SK-N-SH treated with all-trans-retinoic acid at 6 μM for 48 hours (cell line): ENCODE data around the gene MOV10L1.

ENCODE experiments used
- ATAC-seq: fragments of 200-7000 bp; cut with Tn5 transposase; 3 replicates; pipeline ENCODE4 v1.9.1; 2020; ENCODE audit warnings: mild to moderate bottlenecking, moderate library complexity
- ARNTL ChIP-seq: fragments of 450-650 bp; formaldehyde crosslinking; IDR thresholded peaks from 2 replicates; pipeline ENCODE4 v1.5.0; 2020; ENCODE audit warnings: low read depth, mild to moderate bottlenecking, moderate library complexity, borderline replicate concordance
- BACH2 ChIP-seq: fragments of 250-450 bp; sonication (Bioruptor Pico); IDR thresholded peaks from 2 replicates; pipeline ENCODE4 v1.9.0; 2021; ENCODE audit warnings: mild to moderate bottlenecking, borderline replicate concordance
- CSDC2 ChIP-seq: fragments of 250-450 bp; sonication (Bioruptor Pico); IDR thresholded peaks from 2 replicates; pipeline ENCODE4 v1.5.0; 2020; ENCODE audit warnings: mild to moderate bottlenecking, moderate library complexity
- GLIS3 ChIP-seq: fragments of 250-450 bp; sonication (Bioruptor Pico); IDR thresholded peaks from 2 replicates; pipeline ENCODE4 v1.5.0; 2020; ENCODE audit warnings: mild to moderate bottlenecking, moderate library complexity
- ISL1 ChIP-seq: fragments of 250-450 bp; sonication (Bioruptor Pico); IDR thresholded peaks from 2 replicates; pipeline ENCODE4 v2.1.2; 2022; ENCODE audit warnings: mild to moderate bottlenecking, moderate library complexity
- OSR1 ChIP-seq: fragments of 250-450 bp; sonication (Bioruptor Pico); IDR thresholded peaks from 2 replicates; pipeline ENCODE4 v1.8.0; 2022; ENCODE audit warnings: moderate library complexity, mild to moderate bottlenecking, inconsistent platforms
- PPARA ChIP-seq: fragments of 250-450 bp; sonication (Bioruptor Pico); IDR thresholded peaks from 2 replicates; pipeline ENCODE4 v1.5.0; 2020; ENCODE audit warnings: mild to moderate bottlenecking, borderline replicate concordance
- RARB ChIP-seq: fragments of 250-450 bp; sonication (Bioruptor Pico); IDR thresholded peaks from 2 replicates; pipeline ENCODE4 v1.8.0; 2021; ENCODE audit warnings: mild to moderate bottlenecking, moderate library complexity
- SNAI2 ChIP-seq: fragments of 250-450 bp; sonication (Bioruptor Pico); IDR thresholded peaks from 2 replicates; pipeline ENCODE4 v1.5.0; 2020; ENCODE audit warnings: mild to moderate bottlenecking, moderate library complexity
- TCF4 ChIP-seq: fragments of 250-450 bp; sonication (Bioruptor Pico); IDR thresholded peaks from 2 replicates; pipeline ENCODE4 v1.8.0; 2021; ENCODE audit warnings: mild to moderate bottlenecking, moderate library complexity, borderline replicate concordance
- TOX ChIP-seq: fragments of 250-450 bp; sonication (Bioruptor Pico); IDR thresholded peaks from 2 replicates; pipeline ENCODE4 v1.8.0; 2021; ENCODE audit warnings: mild to moderate bottlenecking, moderate library complexity, borderline replicate concordance
- ZC3H10 ChIP-seq: fragments of 250-450 bp; sonication (Bioruptor Pico); IDR thresholded peaks from 2 replicates; pipeline ENCODE4 v1.5.1; 2021; ENCODE audit warnings: mild to moderate bottlenecking, moderate library complexity
- ZFP3 ChIP-seq: fragments of 250-450 bp; sonication (Bioruptor Pico); IDR thresholded peaks from 2 replicates; pipeline ENCODE4 v1.5.0; 2020; ENCODE audit warnings: mild to moderate bottlenecking, moderate library complexity
- ZNF565 ChIP-seq: fragments of 450-650 bp; formaldehyde crosslinking; conservative IDR thresholded peaks from 2 replicates; pipeline ENCODE4 v1.5.0; 2020; ENCODE audit warnings: low read depth, mild to moderate bottlenecking, moderate library complexity
- ZNF70 ChIP-seq: fragments of 450-650 bp; formaldehyde crosslinking; IDR thresholded peaks from 2 replicates; pipeline ENCODE4 v1.5.0; 2020; ENCODE audit warnings: mild to moderate bottlenecking, moderate library complexity
- ZNF8 ChIP-seq: fragments of 450-650 bp; formaldehyde crosslinking; IDR thresholded peaks from 2 replicates; pipeline ENCODE4 v1.5.0; 2020; ENCODE audit warnings: mild to moderate bottlenecking, moderate library complexity
- TF ChIP-seq, protein P1 (sequence below): fragments of 250-450 bp; sonication (Bioruptor Pico); IDR thresholded peaks from 2 replicates; pipeline ENCODE4 v1.5.1; 2020; ENCODE audit warnings: low read depth, mild to moderate bottlenecking, moderate library complexity
- TF ChIP-seq, protein P2 (sequence below): fragments of 250-450 bp; sonication (Bioruptor Pico); IDR thresholded peaks from 2 replicates; pipeline ENCODE4 v1.5.0; 2020; ENCODE audit warnings: mild to moderate bottlenecking, moderate library complexity
- TF ChIP-seq, protein P3 (sequence below): fragments of 250-450 bp; sonication (Bioruptor Pico); IDR thresholded peaks from 2 replicates; pipeline ENCODE4 v1.5.1; 2021; ENCODE audit warnings: mild to moderate bottlenecking, moderate library complexity
- TF ChIP-seq, protein P4 (sequence below): fragments of 250-450 bp; sonication (Bioruptor Pico); IDR thresholded peaks from 2 replicates; pipeline ENCODE4 v1.8.0; 2021; ENCODE audit warnings: low read depth, mild to moderate bottlenecking, moderate library complexity, borderline replicate concordance

Gene MOV10L1

DNA sequence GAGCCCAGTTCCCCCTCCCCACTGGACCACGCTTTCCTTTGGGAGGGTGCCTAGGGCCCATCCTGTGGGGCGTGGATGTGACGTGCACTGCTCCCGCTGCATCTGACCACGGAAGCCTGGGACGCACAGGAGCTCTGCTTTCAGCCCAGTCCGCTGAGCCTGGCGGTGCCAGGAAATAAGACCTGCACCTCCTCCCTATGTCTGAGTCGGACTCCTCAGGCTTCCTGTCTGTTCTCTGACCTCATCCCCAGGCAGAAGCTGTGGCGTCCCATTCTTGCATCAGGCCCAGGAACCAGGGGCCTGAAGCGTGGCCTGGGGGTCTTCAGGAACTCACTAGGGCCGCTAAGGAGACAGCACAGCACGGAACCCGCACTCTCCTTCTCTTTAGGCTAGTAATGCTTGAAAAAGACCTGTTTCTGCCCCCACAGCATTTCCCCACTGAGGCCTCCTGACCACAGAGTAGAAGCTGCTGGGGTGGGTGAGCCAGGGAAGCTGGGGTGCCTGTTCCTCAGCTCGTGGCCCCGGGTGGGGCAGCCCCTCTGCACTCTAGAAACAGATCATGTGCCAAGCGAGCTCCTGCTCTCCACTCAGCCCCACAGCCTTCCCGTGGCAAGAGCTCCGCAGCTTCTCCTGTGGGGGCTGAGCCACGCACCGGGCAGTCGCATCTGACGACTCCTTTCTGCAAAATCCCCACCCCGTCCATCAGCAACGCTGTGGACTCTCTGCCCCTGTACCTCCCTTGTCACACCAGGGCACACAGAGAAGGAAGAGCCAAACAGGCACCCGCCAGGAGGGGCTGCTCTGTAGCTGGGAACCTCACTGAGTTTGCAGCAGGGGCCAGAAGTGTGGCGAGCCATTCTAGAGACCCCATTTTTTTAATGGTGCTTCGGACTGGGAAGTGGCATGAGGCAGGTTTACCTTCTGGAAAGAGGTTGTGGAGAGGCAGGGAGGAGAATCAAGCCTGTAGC lies 22.6 kb downstream of the MOV10L1 start:
- TF ChIP-seq, protein P1, sequence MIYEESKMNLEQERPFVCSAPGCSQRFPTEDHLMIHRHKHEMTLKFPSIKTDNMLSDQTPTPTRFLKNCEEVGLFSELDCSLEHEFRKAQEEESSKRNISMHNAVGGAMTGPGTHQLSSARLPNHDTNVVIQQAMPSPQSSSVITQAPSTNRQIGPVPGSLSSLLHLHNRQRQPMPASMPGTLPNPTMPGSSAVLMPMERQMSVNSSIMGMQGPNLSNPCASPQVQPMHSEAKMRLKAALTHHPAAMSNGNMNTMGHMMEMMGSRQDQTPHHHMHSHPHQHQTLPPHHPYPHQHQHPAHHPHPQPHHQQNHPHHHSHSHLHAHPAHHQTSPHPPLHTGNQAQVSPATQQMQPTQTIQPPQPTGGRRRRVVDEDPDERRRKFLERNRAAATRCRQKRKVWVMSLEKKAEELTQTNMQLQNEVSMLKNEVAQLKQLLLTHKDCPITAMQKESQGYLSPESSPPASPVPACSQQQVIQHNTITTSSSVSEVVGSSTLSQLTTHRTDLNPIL (CRISPR knock-in tag), result no peak
- TF ChIP-seq PPARA (CRISPR knock-in tag), result no peak
- no peak for TF ChIP-seq ARNTL (CRISPR knock-in tag)
- no peak for TF ChIP-seq RARB (CRISPR knock-in tag)
- TF ChIP-seq ZC3H10 (CRISPR knock-in tag), result no peak
- no peak for TF ChIP-seq GLIS3 (CRISPR knock-in tag)
- no peak for TF ChIP-seq TOX (CRISPR knock-in tag)
- no peak for TF ChIP-seq CSDC2 (CRISPR knock-in tag)
- TF ChIP-seq ZNF70 (CRISPR knock-in tag), result no peak
- TF ChIP-seq ZNF565 (CRISPR knock-in tag), result no peak
- TF ChIP-seq, protein P2, sequence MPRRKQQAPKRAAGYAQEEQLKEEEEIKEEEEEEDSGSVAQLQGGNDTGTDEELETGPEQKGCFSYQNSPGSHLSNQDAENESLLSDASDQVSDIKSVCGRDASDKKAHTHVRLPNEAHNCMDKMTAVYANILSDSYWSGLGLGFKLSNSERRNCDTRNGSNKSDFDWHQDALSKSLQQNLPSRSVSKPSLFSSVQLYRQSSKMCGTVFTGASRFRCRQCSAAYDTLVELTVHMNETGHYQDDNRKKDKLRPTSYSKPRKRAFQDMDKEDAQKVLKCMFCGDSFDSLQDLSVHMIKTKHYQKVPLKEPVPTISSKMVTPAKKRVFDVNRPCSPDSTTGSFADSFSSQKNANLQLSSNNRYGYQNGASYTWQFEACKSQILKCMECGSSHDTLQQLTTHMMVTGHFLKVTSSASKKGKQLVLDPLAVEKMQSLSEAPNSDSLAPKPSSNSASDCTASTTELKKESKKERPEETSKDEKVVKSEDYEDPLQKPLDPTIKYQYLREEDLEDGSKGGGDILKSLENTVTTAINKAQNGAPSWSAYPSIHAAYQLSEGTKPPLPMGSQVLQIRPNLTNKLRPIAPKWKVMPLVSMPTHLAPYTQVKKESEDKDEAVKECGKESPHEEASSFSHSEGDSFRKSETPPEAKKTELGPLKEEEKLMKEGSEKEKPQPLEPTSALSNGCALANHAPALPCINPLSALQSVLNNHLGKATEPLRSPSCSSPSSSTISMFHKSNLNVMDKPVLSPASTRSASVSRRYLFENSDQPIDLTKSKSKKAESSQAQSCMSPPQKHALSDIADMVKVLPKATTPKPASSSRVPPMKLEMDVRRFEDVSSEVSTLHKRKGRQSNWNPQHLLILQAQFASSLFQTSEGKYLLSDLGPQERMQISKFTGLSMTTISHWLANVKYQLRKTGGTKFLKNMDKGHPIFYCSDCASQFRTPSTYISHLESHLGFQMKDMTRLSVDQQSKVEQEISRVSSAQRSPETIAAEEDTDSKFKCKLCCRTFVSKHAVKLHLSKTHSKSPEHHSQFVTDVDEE, result no peak
- no peak for TF ChIP-seq ISL1 (CRISPR knock-in tag)
- no peak for TF ChIP-seq BACH2
- TF ChIP-seq, protein P3, sequence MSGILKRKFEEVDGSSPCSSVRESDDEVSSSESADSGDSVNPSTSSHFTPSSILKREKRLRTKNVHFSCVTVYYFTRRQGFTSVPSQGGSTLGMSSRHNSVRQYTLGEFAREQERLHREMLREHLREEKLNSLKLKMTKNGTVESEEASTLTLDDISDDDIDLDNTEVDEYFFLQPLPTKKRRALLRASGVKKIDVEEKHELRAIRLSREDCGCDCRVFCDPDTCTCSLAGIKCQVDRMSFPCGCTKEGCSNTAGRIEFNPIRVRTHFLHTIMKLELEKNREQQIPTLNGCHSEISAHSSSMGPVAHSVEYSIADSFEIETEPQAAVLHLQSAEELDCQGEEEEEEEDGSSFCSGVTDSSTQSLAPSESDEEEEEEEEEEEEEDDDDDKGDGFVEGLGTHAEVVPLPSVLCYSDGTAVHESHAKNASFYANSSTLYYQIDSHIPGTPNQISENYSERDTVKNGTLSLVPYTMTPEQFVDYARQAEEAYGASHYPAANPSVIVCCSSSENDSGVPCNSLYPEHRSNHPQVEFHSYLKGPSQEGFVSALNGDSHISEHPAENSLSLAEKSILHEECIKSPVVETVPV (CRISPR knock-in tag), result no peak
- TF ChIP-seq ZFP3 (CRISPR knock-in tag), result no peak
- TF ChIP-seq, protein P4, sequence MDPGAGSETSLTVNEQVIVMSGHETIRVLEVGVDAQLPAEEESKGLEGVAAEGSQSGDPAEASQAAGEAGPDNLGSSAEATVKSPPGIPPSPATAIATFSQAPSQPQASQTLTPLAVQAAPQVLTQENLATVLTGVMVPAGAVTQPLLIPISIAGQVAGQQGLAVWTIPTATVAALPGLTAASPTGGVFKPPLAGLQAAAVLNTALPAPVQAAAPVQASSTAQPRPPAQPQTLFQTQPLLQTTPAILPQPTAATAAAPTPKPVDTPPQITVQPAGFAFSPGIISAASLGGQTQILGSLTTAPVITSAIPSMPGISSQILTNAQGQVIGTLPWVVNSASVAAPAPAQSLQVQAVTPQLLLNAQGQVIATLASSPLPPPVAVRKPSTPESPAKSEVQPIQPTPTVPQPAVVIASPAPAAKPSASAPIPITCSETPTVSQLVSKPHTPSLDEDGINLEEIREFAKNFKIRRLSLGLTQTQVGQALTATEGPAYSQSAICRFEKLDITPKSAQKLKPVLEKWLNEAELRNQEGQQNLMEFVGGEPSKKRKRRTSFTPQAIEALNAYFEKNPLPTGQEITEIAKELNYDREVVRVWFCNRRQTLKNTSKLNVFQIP, result no peak
- peak; percentile 70 for ATAC-seq

DNA sequence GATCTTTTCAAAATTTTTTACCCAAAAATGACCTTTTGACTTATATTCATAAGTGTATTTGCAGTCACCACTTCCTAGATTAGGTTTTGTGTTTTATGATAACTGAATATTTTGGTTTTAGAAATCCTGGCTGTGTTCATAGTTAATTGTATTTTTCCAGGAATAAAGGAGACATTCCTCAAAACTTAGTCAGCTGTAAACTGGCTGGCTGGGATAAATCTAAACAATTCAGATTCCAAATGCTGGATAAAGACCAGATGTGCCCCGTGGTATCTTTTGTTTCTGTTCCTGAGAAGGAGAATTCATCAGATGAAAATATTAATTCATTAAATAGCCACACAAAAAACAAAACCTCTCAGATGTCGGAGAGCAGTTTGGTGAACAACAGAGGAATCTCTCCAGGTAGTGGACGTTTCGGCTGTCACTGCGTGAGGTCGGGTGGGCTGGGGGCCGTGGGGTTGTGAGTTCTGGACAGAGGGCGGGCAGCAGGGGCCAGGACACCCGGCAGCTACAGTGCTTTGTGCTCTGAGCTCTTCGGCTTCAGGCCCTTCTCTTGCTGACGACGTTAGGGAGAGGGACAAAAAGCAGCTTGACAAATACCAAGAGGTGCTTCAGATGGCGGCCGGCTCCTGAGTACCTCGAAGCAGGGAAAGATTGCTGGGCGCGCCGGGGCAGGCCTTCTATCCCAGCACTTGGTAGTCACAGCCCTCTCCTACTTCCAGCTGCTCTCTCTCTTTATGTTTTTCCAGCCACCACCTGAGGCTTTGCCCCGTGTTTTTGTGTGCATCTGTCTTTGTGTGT lies 24.6 kb downstream of the MOV10L1 start:
- ATAC-seq, result peak; percentile 52

DNA sequence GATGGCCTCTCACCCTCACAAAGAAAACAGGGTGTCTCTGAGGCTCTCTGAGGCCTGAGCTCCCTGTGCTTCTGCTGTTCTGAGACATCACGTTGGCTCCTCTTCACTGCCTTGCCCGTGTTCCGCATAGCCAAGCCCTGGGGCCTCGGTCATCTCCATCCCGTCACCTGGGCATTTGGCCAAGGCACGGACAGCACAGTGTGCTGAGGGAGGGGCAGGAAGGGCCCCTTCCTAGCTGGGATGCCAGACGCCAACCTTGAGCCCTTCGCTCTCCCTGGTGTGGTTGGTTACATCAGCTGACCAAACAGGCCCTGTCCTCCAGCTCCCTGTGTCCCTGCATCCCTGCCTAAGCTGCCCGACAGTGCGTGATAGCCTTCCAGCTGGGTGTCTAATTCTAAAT lies 25.9 kb downstream of the MOV10L1 start:
- ATAC-seq, result peak; percentile 52
- TF ChIP-seq SNAI2 (CRISPR knock-in tag), result peak; percentile 89
- TF ChIP-seq, protein P1 (CRISPR knock-in tag), result no peak
- no peak for TF ChIP-seq OSR1
- TF ChIP-seq, protein P2, result no peak
- no peak for TF ChIP-seq RARB (CRISPR knock-in tag)
- TF ChIP-seq, protein P3 (CRISPR knock-in tag), result no peak

More for the DNA sequence above, 24.6 kb downstream of the MOV10L1 start:
- TF ChIP-seq ISL1 (CRISPR knock-in tag) (peak; percentile 74), ZNF8 (CRISPR knock-in tag) (no peak), TOX (CRISPR knock-in tag) (no peak), TCF4 (CRISPR knock-in tag) (peak; percentile 55; the same call in 1 of the 2 replicates)
- TF ChIP-seq, protein P1 (CRISPR knock-in tag), result peak; percentile 83
- TF ChIP-seq, all 23 proteins: peak for 3
